PFSK-1 (cell line): ENCODE measurements around the gene TMEM232.

Experiments used
- FOXP2 ChIP-seq: optimal IDR thresholded peaks from 2 replicates; pipeline ENCODE3; 2011; ENCODE audit warnings: borderline replicate concordance, control low read depth, inconsistent platforms; ENCODE audit not compliant: insufficient read depth; ENCODE audit errors: extremely low read length, extremely low read depth
- POLR2AphosphoS5 ChIP-seq: IDR thresholded peaks from 2 replicates; pipeline ENCODE4 v1.6.1; 2012; ENCODE audit warnings: low read depth, mild to moderate bottlenecking, control low read depth, low read length, moderate library complexity
- SIN3A ChIP-seq: IDR thresholded peaks from 2 replicates; pipeline ENCODE4 v1.6.1; 2012; ENCODE audit warnings: mild to moderate bottlenecking, low read length, moderate library complexity, borderline replicate concordance; ENCODE audit not compliant: insufficient read depth
- TAF1 ChIP-seq: IDR thresholded peaks from 2 replicates; pipeline ENCODE4 v1.6.1; 2012; ENCODE audit warnings: low read length, control low read depth, borderline replicate concordance; ENCODE audit not compliant: insufficient read depth
- TF ChIP-seq, protein P1 (sequence below), 2 experiments: IDR thresholded peaks; 2 replicates each; pipeline versions ENCODE4 v1.6.1 to v1.8.0; 2011 to 2012; ENCODE audit warnings: low read depth in 2 of 2, low read length in 2 of 2, control low read depth in 1 of 2, inconsistent platforms in 1 of 2, mild to moderate bottlenecking in 1 of 2, moderate library complexity in 1 of 2; ENCODE audit not compliant: insufficient read depth in 1 of 2

- TF ChIP-seq SIN3A (no peak), POLR2AphosphoS5 (no peak), TAF1 (no peak), FOXP2 (no peak)
- TF ChIP-seq, protein P1, sequence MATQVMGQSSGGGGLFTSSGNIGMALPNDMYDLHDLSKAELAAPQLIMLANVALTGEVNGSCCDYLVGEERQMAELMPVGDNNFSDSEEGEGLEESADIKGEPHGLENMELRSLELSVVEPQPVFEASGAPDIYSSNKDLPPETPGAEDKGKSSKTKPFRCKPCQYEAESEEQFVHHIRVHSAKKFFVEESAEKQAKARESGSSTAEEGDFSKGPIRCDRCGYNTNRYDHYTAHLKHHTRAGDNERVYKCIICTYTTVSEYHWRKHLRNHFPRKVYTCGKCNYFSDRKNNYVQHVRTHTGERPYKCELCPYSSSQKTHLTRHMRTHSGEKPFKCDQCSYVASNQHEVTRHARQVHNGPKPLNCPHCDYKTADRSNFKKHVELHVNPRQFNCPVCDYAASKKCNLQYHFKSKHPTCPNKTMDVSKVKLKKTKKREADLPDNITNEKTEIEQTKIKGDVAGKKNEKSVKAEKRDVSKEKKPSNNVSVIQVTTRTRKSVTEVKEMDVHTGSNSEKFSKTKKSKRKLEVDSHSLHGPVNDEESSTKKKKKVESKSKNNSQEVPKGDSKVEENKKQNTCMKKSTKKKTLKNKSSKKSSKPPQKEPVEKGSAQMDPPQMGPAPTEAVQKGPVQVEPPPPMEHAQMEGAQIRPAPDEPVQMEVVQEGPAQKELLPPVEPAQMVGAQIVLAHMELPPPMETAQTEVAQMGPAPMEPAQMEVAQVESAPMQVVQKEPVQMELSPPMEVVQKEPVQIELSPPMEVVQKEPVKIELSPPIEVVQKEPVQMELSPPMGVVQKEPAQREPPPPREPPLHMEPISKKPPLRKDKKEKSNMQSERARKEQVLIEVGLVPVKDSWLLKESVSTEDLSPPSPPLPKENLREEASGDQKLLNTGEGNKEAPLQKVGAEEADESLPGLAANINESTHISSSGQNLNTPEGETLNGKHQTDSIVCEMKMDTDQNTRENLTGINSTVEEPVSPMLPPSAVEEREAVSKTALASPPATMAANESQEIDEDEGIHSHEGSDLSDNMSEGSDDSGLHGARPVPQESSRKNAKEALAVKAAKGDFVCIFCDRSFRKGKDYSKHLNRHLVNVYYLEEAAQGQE (IDR thresholded peaks at IDR 0.05; ENCODE audit: insufficient read depth in 1 of 2, low read depth in 2 of 2, low read length in 2 of 2): no peak
Observed at GRCh38 chr5:110549301-110549700, 177.2 kb downstream of the TMEM232 start.
